Ovary (tissue), 3 donors: ENCODE results near the gene BACH1.

Experiments
- CTCF ChIP-seq, 3 donors: fragments of 450-650 bp in 2 of 3; fragments of 200-600 bp in 1 of 3; IDR thresholded peaks; one replicate each; pipeline versions ENCODE4 v1.5.1 to v1.8.0; 2016 to 2022; ENCODE audit warnings: antibody characterized with exemption in 3 of 3, mild to moderate bottlenecking in 1 of 3
- EP300 ChIP-seq: sonication (generic); formaldehyde crosslinking; IDR thresholded peaks from one replicate; pipeline ENCODE4 v1.6.1; 2017; ENCODE audit warnings: antibody characterized with exemption
- POLR2A ChIP-seq: fragments of 450-650 bp; IDR thresholded peaks from one replicate; pipeline ENCODE4 v1.6.1; 2017; ENCODE audit warnings: antibody characterized with exemption, mild to moderate bottlenecking, moderate library complexity
- donor health status: DM: no; HTN: no; CAD: no.

GRCh38 chr21:29360799-29361765, 62.4 kb downstream of the BACH1 start:
- no peak for TF ChIP-seq POLR2A
- TF ChIP-seq CTCF (IDR thresholded peaks at IDR 0.05): no peak
- TF ChIP-seq EP300: no peak
